ENCODE data around the gene MEGF8. TPM values are rescaled to one million over a fixed set of nuclear protein-coding genes. Genes with fewer than 3 reads are reported as not detected.
A peak's percentile ranks its signal among the peaks of the same experiment; 100 is the strongest.

The MEGF8 gene
- total and polyA plus RNA-seq, 8 donors = 7.3 to 15.9 (median 9.0) TPM

GRCh38 chr19:42397263-42398166 is 72.1 kb downstream of the MEGF8 start:
- peaks cover 0 to 4% (median 0%) of the 10 kb centered on the region in 3 donors for H3K4me1 ChIP-seq
- intact Hi-C loops (cut with DNase I) = no loop called here
- DNase-seq (no peak), ATAC-seq (no peak), FAIRE-seq (no peak)
- peak overlapping the region in 2 of 4 donors; percentile 52 to 77 for H3K27ac ChIP-seq
- H3K27me3 ChIP-seq = no peaks in the 10 kb centered on the region
- H3K36me3 ChIP-seq = no peaks in the 10 kb centered on the region
- WGBS, 2 donors = 26% methylated on average over 24 to 25 of the region's 25 CpGs
- no peaks in the 10 kb centered on the region for H3K9me3 ChIP-seq
- peak overlapping the region; percentile 30 to 57 (median 41) for H3K4me3 ChIP-seq
- no peak for TF ChIP-seq CTCF (IDR thresholded peaks at IDR 0.05)

- FAIRE-seq = no peak
- Histone ChIP-seq H3K36me3 (no peaks in the 10 kb centered on the region), H3K27me3 (no peaks in the 10 kb centered on the region), H3K9me3 (no peaks in the 10 kb centered on the region), H3K4me1 (peaks cover 0 to 4% (median 0%) of the 10 kb centered on the region in 3 donors), H3K4me3 (no peak overlapping the region), H3K27ac (no peak overlapping the region)
- no peak for ATAC-seq
- 64 to 73% methylated on average over 1 of the region's 1 CpG for WGBS, 2 donors
- no peak for TF ChIP-seq CTCF (IDR thresholded peaks at IDR 0.05)
- intact Hi-C loops (cut with DNase I) = no loop called here
- DNase-seq = no peak
Observed at GRCh38 chr19:42400404-42400803, 75.0 kb downstream of the MEGF8 start.

- Histone ChIP-seq H3K27ac (peak overlapping the region; percentile 1 to 52 (median 42)), H3K9me3 (no peaks in the 10 kb centered on the region), H3K27me3 (no peaks in the 10 kb centered on the region), H3K4me1 (peaks cover 0 to 4% (median 0%) of the 10 kb centered on the region in 3 donors), H3K36me3 (no peaks in the 10 kb centered on the region), H3K4me3 (peak overlapping the region; percentile 40 to 65 (median 44))
- DNase-seq = peak; percentile 72 to 96 (median 84)
- 1% methylated on average over 70 to 80 of the region's 80 CpGs for WGBS, 2 donors
- peak; percentile 73 to 80 (median 77) for ATAC-seq
- FAIRE-seq = no peak
- intact Hi-C loops (cut with DNase I) = no loop called here
- TF ChIP-seq CTCF (IDR thresholded peaks at IDR 0.05) = peak; percentile 60 to 81 (median 68)
Observed at GRCh38 chr19:42401365-42402303, 76.2 kb downstream of the MEGF8 start.

- no peaks in the 10 kb centered on the region for H3K9me3 ChIP-seq
- DNase-seq (no peak), ATAC-seq (peak in 1 of 4 donors; percentile 1), FAIRE-seq (no peak)
- TF ChIP-seq CTCF (IDR thresholded peaks at IDR 0.05) = no peak
- peaks cover 0 to 3% (median 0%) of the 10 kb centered on the region in 3 donors for H3K4me1 ChIP-seq
- no peaks in the 10 kb centered on the region for H3K27me3 ChIP-seq
- no peaks in the 10 kb centered on the region for H3K36me3 ChIP-seq
- peak overlapping the region in 3 of 4 donors; percentile 43 to 65 (median 45) for H3K4me3 ChIP-seq
- intact Hi-C loops (cut with DNase I) = no loop called here
- H3K27ac ChIP-seq = peak overlapping the region in 1 of 4 donors; percentile 45
- WGBS, 2 donors = 65 to 71% methylated on average over 34 of the region's 34 CpGs
Observed at GRCh38 chr19:42402376-42403116, 77.1 kb downstream of the MEGF8 start.
